HepG2 (cell line): ENCODE data around the gene MIGA2. TPM values are rescaled to one million over a fixed set of nuclear protein-coding genes. Genes with fewer than 3 reads are reported as not detected.

Source experiments
- ATAC-seq: fragments of 200-7000 bp; cut with Tn5 transposase; 3 replicates; pipeline ENCODE4 v1.9.1; 2020; ENCODE audit warnings: mild to moderate bottlenecking, moderate library complexity
- BruUV-seq: library from RNA; stranded (reverse); fragments of 400-500 nt; replicated peaks from 2 replicates; lab custom pipeline; 2021; lab: Mats Ljungman, UMichigan
- CTCF ChIA-PET: fragments of 300-600 bp; formaldehyde crosslinking; extraction: SDS; loops from one replicate; lab custom pipeline; 2021; ENCODE audit warnings: low total read pairs, inconsistent platforms, low intra/inter-chr PET ratio; lab: Yijun Ruan, JAX
- POLR2A ChIA-PET: fragments of 350-600 bp; sonication (Branson Sonifier 250); formaldehyde crosslinking; loops from one replicate; lab custom pipeline; 2020; ENCODE audit warnings: antibody characterized with exemption, inconsistent platforms; lab: Yijun Ruan, JAX
- DNase-seq: peaks from one replicate; pipeline ENCODE4 v3.0.0-alpha.2; 2015; ENCODE audit warnings: low spot score
- FAIRE-seq: peaks from 3 replicates; lab custom pipeline; 2011; peaks lifted over from hg19 to GRCh38; lab: Jason Lieb, UNC
- H2AFZ ChIP-seq: one replicate; pipeline ENCODE4 v1.6.1; 2011; ENCODE audit warnings: low read length, inconsistent platforms
- H3K27ac ChIP-seq: fragments of 300-600 bp; 3 replicates; pipeline ENCODE4 v1.8.0; 2011; ENCODE audit warnings: mixed run types, mild to moderate bottlenecking, mixed read lengths, low read length, inconsistent platforms; ENCODE audit not compliant: insufficient read depth; ENCODE audit errors: extremely low read length
- H3K27me3 ChIP-seq, 2 experiments: fragments of 200-600 bp in 1 of 2; 2 replicates in 1 of 2; 3 replicates in 1 of 2; pipeline versions ENCODE4 v1.6.0 to v1.8.0; 2011; ENCODE audit warnings: low read length in 2 of 2, mild to moderate bottlenecking in 2 of 2, moderate library complexity in 2 of 2, inconsistent platforms in 1 of 2; ENCODE audit not compliant: insufficient read depth in 2 of 2, control insufficient read depth in 1 of 2
- H3K36me3 ChIP-seq, 2 experiments: fragments of 200-600 bp in 1 of 2; replicated peaks in 1 of 2; 2 replicates in 1 of 2; 3 replicates in 1 of 2; pipeline versions ENCODE4 v1.5.1 to v1.8.0; 2011; ENCODE audit warnings: low read length in 2 of 2, inconsistent platforms in 1 of 2; ENCODE audit not compliant: insufficient read depth in 2 of 2, control insufficient read depth in 1 of 2
- H3K4me1 ChIP-seq: 2 replicates; pipeline ENCODE4 v1.5.1; 2012; ENCODE audit warnings: low read length, inconsistent platforms; ENCODE audit not compliant: insufficient read depth
- H3K4me2 ChIP-seq: 2 replicates; pipeline ENCODE4 v1.6.0; 2011; ENCODE audit warnings: low read depth, low read length, inconsistent platforms
- H3K4me3 ChIP-seq, 3 experiments: fragments of 200-600 bp in 1 of 3; sonication (generic), shearing (Covaris generic) in 1 of 3; replicated peaks in 1 of 3; 2 replicates each; pipeline ENCODE4 v1.5.1; 2011 to 2016; ENCODE audit warnings: low read length in 3 of 3, inconsistent platforms in 2 of 3, low read depth in 2 of 3, mild to moderate bottlenecking in 2 of 3, control low read depth in 1 of 3, mixed read lengths in 1 of 3; ENCODE audit not compliant: insufficient read depth in 1 of 3
- H3K79me2 ChIP-seq: one replicate; pipeline ENCODE4 v1.6.1; 2011; ENCODE audit warnings: low read length, inconsistent platforms; ENCODE audit not compliant: insufficient read depth
- H3K9ac ChIP-seq: 2 replicates; pipeline ENCODE4 v1.6.0; 2011; ENCODE audit warnings: mild to moderate bottlenecking, low read depth, low read length, inconsistent platforms; ENCODE audit not compliant: insufficient read depth
- H3K9me3 ChIP-seq: 2 replicates; pipeline ENCODE4 v1.5.1; 2012; ENCODE audit warnings: mild to moderate bottlenecking, low read length
- H4K20me1 ChIP-seq: 2 replicates; pipeline ENCODE4 v1.6.0; 2011; ENCODE audit warnings: inconsistent platforms, mild to moderate bottlenecking, low read length, moderate library complexity; ENCODE audit not compliant: insufficient read depth
- AGO1 ChIP-seq: fragments of 200-400 bp; formaldehyde crosslinking; IDR thresholded peaks from 2 replicates; pipeline ENCODE4 v1.6.1; 2017; ENCODE audit warnings: mild to moderate bottlenecking, low read depth, low read length, moderate library complexity; ENCODE audit not compliant: poor library complexity, severe bottlenecking
- CAMTA2 ChIP-seq: sonication (generic); formaldehyde crosslinking; IDR thresholded peaks from 2 replicates; pipeline ENCODE4 v1.4.0; 2020; ENCODE audit warnings: mild to moderate bottlenecking, missing genetic modification reagents, borderline replicate concordance
- CBX1 ChIP-seq: IDR thresholded peaks from one replicate; pipeline ENCODE4 v1.6.1; 2016; ENCODE audit warnings: antibody characterized with exemption, low read depth
- CENPT ChIP-seq: sonication (generic); formaldehyde crosslinking; IDR thresholded peaks from 2 replicates; pipeline ENCODE4 v1.8.0; 2022; ENCODE audit warnings: low read depth, mild to moderate bottlenecking, moderate library complexity, missing genetic modification reagents
- DNMT1 ChIP-seq: sonication (generic); formaldehyde crosslinking; IDR thresholded peaks from 2 replicates; pipeline ENCODE4 v1.5.1; 2020; ENCODE audit warnings: mild to moderate bottlenecking, missing genetic modification reagents
- FOSL1 ChIP-seq: sonication (generic); formaldehyde crosslinking; IDR thresholded peaks from 2 replicates; pipeline ENCODE4 v1.9.0; 2021; ENCODE audit warnings: missing genetic modification reagents, borderline replicate concordance
- MAFG ChIP-seq: sonication (generic); formaldehyde crosslinking; IDR thresholded peaks from 2 replicates; pipeline ENCODE4 v1.5.1; 2020; ENCODE audit warnings: mild to moderate bottlenecking, missing genetic modification reagents
- NFYC ChIP-seq: IDR thresholded peaks from 2 replicates; pipeline ENCODE4 v1.6.1; 2016; ENCODE audit warnings: missing genetic modification reagents, missing compliant biosample characterization
- RARA ChIP-seq: IDR thresholded peaks from 2 replicates; pipeline ENCODE4 v1.6.1; 2016; ENCODE audit warnings: missing genetic modification reagents, missing compliant biosample characterization
- RXRA ChIP-seq: sonication (generic); formaldehyde crosslinking; IDR thresholded peaks from 2 replicates; pipeline ENCODE4 v1.5.1; 2020; ENCODE audit warnings: missing genetic modification reagents
- RXRB ChIP-seq: IDR thresholded peaks from 2 replicates; pipeline ENCODE4 v1.6.1; 2016; ENCODE audit warnings: borderline replicate concordance, missing genetic modification reagents, missing compliant biosample characterization
- SATB2 ChIP-seq: sonication (generic); formaldehyde crosslinking; IDR thresholded peaks from 2 replicates; pipeline ENCODE4 v1.5.0; 2020; ENCODE audit warnings: missing genetic modification reagents
- SP140L ChIP-seq: sonication (generic); formaldehyde crosslinking; IDR thresholded peaks from 2 replicates; pipeline ENCODE4 v1.4.0; 2020; ENCODE audit warnings: missing genetic modification reagents, borderline replicate concordance
- SPEN ChIP-seq: sonication (generic); formaldehyde crosslinking; IDR thresholded peaks from 2 replicates; pipeline ENCODE4 v1.5.1; 2020; ENCODE audit warnings: low read depth, mild to moderate bottlenecking, missing genetic modification reagents
- SRSF1 ChIP-seq: fragments of 200-400 bp; formaldehyde crosslinking; optimal IDR thresholded peaks from 2 replicates; pipeline ENCODE3; 2017; ENCODE audit warnings: mild to moderate bottlenecking, low read depth, low read length, moderate library complexity
- TFAP4 ChIP-seq: sonication (generic); IDR thresholded peaks from 2 replicates; pipeline ENCODE4 v1.6.1; 2016; ENCODE audit warnings: low read depth, borderline replicate concordance
- TGIF2 ChIP-seq: IDR thresholded peaks from 2 replicates; pipeline ENCODE4 v1.6.1; 2016; ENCODE audit warnings: control low read depth, missing compliant biosample characterization
- ZBTB38 ChIP-seq: sonication (generic); formaldehyde crosslinking; IDR thresholded peaks from 2 replicates; pipeline ENCODE4 v1.5.1; 2020; ENCODE audit warnings: mild to moderate bottlenecking, missing genetic modification reagents
- ZNF3 ChIP-seq: IDR thresholded peaks from 2 replicates; pipeline ENCODE4 v1.7.0; 2017; ENCODE audit warnings: inconsistent platforms
- ZNF331 ChIP-seq: sonication (generic); formaldehyde crosslinking; IDR thresholded peaks from 2 replicates; pipeline ENCODE4 v1.4.0; 2020; ENCODE audit warnings: missing genetic modification reagents
- ZNF333 ChIP-seq: sonication (generic); formaldehyde crosslinking; IDR thresholded peaks from 2 replicates; pipeline ENCODE4 v1.4.0; 2020; ENCODE audit warnings: mild to moderate bottlenecking, missing genetic modification reagents, borderline replicate concordance
- ZNF605 ChIP-seq: sonication (generic); formaldehyde crosslinking; IDR thresholded peaks from 2 replicates; pipeline ENCODE4 v1.8.0; 2022; ENCODE audit warnings: mild to moderate bottlenecking, missing genetic modification reagents
- ZSCAN21 ChIP-seq: sonication (generic); formaldehyde crosslinking; IDR thresholded peaks from 2 replicates; pipeline ENCODE4 v1.8.0; 2022; ENCODE audit warnings: mild to moderate bottlenecking, missing genetic modification reagents, moderate library complexity, borderline replicate concordance
- WGBS: methylation state at CpG from one replicate; pipeline ENCODE4 v1.1.6; 2017; ENCODE audit warnings: low lambda C conversion rate; 5-methylcytosine and 5-hydroxymethylcytosine counted together
- in situ Hi-C: cut with HindIII; loops from 2 replicates; pipeline ENCODE4 v1.10.0; 2017; ENCODE audit warnings: low pct_unique_long_range_greater_than_20kb; ENCODE audit not compliant: extremely low pct_ligation_motif_present
- intact Hi-C: fragments of 100-400 bp; cut with micrococcal nuclease; formaldehyde crosslinking; loops from one replicate; pipeline ENCODE4 v1.10.0; 2022; ENCODE audit not compliant: unreplicated experiment
- polyA plus RNA-seq, 8 experiments: library from polyadenylated mRNA; depleted of rRNA in 3 of 8; stranded (reverse) in 7 of 8; unstranded in 1 of 8; fragments of >200 nt; fragmentation: Illumina TruSeq in 4 of 8; extraction: Trizol in 4 of 8; gene quantifications; 2 replicates each; pipeline versions ENCODE4 v1.2.1 to v1.2.3, GENCODE V29; 2011 to 2016; ENCODE audit warnings: low read depth in 4 of 8, missing spikeins in 1 of 8, mixed read lengths in 1 of 8; ENCODE audit not compliant: insufficient read depth in 1 of 8
- total RNA-seq, 5 experiments: library from RNA; depleted of rRNA; stranded (reverse); fragments of >200 nt; fragmentation: Illumina TruSeq; extraction: Trizol; gene quantifications; 2 replicates each; pipeline ENCODE4 v1.2.3, GENCODE V29; 2016; ENCODE audit warnings: low read depth in 1 of 5

The MIGA2 gene
- total and polyA plus RNA-seq, 2 of the 13 experiments (the other 11 are each of a cell fraction or from before 2014, with no cell fraction given): 10.8 to 17.1 TPM

- no peak for TF ChIP-seq AGO1
- TF ChIP-seq ZNF605 (CRISPR knock-in tag): no peak
- TF ChIP-seq, all 625 proteins: peak for 0
Observed at GRCh38 chr9:129054163-129054851, 17.9 kb downstream of the MIGA2 start (continued).

GRCh38 chr9:129058965-129059795 lies 22.8 kb downstream of the MIGA2 start:
- in situ Hi-C loops (no loop called here), intact Hi-C loops (no loop called here)
- no peaks in the 10 kb centered on the region for H3K27me3 ChIP-seq
- no peak for FAIRE-seq
- H3K4me1 ChIP-seq: peaks cover 33% of the 10 kb centered on the region
- no peaks in the 10 kb centered on the region for H4K20me1 ChIP-seq
- no TSS peak for BruUV-seq
- peak overlapping the region; percentile 72 for H3K27ac ChIP-seq
- H2AFZ ChIP-seq: no peak overlapping the region
- H3K4me2 ChIP-seq: peak overlapping the region; percentile 64
- peak overlapping the region in 1 of 3 experiments; percentile 42; a peak in 1 of 6 replicates for H3K4me3 ChIP-seq
- H3K36me3 ChIP-seq: peaks cover 1 to 3% of the 10 kb centered on the region in 2 experiments; a peak in 1 of 5 replicates
- H3K79me2 ChIP-seq: no peaks in the 10 kb centered on the region
- peak; percentile 61 for ATAC-seq
- DNase-seq: peak; percentile 52
- CTCF ChIA-PET: no interaction called here
- POLR2A ChIA-PET: interaction anchor here (1.0 kb wide), 1 partner anchor 23 kb away, joined by 3 read pairs; the partner anchor contains the start of gene MIGA2
- WGBS: 71% methylated on average over 18 of the region's 21 CpGs
- peak overlapping the region; percentile 30; the same call in 1 of the 2 replicates for H3K9ac ChIP-seq
- H3K9me3 ChIP-seq: no peaks in the 10 kb centered on the region
- TF ChIP-seq ZSCAN21 (CRISPR knock-in tag) (peak; percentile 39; the same call in 1 of the 2 replicates), ZNF3 (CRISPR knock-in tag) (no peak), CAMTA2 (CRISPR knock-in tag) (0 out of 2 replicates have a peak, but pooled peaks have one; percentile 57), CBX1 (no peak), RXRA (CRISPR knock-in tag) (0 out of 2 replicates have a peak, but pooled peaks have one; percentile 5), SATB2 (CRISPR knock-in tag) (no peak), MAFG (CRISPR knock-in tag) (no peak), FOSL1 (CRISPR knock-in tag) (no peak), ZNF331 (CRISPR knock-in tag) (no peak), ZNF333 (CRISPR knock-in tag) (0 out of 2 replicates have a peak, but pooled peaks have one; percentile 63), RXRB (CRISPR knock-in tag) (peak; percentile 7; the same call in 1 of the 2 replicates), TGIF2 (no peak), CENPT (no peak), RARA (CRISPR knock-in tag) (peak; percentile 23; the same call in 1 of the 2 replicates), NFYC (CRISPR knock-in tag) (no peak), SRSF1 (peak; percentile 74), SP140L (CRISPR knock-in tag) (no peak), TFAP4 (0 out of 2 replicates have a peak, but pooled peaks have one; percentile 9), DNMT1 (no peak), ZBTB38 (peak; percentile 13; the same call in 1 of the 2 replicates), SPEN (0 out of 2 replicates have a peak, but pooled peaks have one; percentile 21)
